Stimulated activated CD8-positive, alpha-beta memory T cell treated with anti-CD3 and anti-CD28 coated beads, Interleukin-2, amount 100 ng/mL, for 1 hour (primary cell): Measurements from ENCODE around the gene MYZAP.

Experiments
- DNase-seq, 2 donors: peaks; one replicate each; pipeline ENCODE4 v3.0.0-alpha.2; 2020; ENCODE audit warnings: low read depth in 2 of 2

Gene MYZAP, protein sequence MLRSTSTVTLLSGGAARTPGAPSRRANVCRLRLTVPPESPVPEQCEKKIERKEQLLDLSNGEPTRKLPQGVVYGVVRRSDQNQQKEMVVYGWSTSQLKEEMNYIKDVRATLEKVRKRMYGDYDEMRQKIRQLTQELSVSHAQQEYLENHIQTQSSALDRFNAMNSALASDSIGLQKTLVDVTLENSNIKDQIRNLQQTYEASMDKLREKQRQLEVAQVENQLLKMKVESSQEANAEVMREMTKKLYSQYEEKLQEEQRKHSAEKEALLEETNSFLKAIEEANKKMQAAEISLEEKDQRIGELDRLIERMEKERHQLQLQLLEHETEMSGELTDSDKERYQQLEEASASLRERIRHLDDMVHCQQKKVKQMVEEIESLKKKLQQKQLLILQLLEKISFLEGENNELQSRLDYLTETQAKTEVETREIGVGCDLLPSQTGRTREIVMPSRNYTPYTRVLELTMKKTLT

GRCh38 chr15:57591822-57592367, at the start of gene MYZAP:
TSS of gene MYZAP (plus strand) at chr15:57591904. CDS start at chr15:57592035, 131 bp downstream.
- DNase-seq = no peak

GRCh38 chr15:57542505-57542817, 49.2 kb upstream of the MYZAP start:
- DNase-seq = no peak

DNA sequence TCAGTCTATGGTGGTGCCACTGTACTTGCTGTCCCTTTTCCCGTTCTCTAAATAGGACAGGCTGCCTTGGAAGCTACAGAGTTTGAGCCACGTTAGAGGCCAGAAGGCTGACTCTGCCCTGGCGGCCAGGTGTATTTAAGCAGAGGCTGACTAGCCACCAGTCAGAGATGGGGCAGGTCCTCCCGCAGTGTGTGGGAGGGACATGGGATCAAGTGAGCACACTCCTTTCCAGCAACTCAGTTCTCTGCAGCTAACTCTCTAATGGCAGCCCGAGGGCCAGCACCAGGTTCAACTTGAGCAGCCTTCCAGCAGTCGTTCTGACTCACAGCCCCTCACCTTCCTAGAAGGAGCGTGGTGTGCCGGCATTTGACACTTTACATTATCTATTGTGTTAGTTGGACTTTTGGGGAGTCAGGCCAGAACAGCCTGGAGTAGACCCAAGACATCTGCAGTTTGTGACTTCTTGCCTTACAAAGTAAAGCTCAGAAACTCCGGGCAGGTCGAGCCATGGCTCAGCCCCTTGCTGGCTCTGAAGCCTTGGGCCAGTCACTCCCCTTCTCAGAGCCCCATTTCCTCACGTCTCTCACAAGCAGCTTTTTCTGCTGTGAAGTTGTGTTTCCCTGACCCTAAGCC, 46.7 kb upstream of the MYZAP start:
- no peak for DNase-seq

DNA sequence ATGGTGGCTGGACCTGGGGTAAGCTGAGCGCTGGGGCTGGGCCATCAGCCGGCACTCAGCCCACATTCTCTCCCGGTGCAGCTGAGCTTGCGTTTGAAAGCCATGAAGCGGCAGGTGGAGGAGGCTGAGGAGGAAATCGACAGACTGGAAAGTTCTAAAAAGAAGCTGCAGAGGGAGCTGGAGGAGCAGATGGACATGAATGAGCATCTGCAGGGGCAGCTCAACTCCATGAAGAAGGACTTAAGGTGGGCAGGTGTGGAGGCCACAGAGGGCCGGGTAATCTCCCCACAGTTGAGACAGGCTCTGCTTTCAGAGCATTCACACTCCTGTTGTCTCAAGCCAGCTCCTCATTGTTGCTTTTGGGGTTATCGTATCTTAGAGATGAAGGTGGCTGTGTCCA, 45.7 kb upstream of the MYZAP start:
- no peak for DNase-seq

DNA sequence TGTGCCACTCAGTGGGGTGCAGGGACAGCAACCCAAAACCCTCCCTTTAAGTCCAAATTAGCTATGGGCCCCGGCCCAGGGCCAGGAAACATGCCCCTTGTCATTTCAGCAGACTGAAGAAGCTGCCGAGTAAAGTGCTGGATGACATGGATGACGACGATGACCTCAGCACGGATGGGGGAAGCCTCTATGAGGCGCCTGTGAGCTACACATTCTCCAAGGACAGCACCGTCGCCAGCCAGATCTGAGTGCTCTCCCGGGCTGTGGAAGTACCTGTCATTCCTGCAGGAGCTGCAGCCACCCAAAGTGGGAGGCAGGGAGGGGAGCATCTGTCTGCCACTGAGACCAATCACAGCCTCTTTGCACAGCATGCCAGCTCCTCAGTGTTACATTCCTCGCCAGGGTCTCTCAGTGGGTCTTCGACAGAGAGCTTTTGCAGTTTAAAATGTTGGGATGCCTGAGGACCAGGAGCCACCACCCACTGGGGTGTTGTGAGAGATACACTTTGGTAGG, 44.4 kb upstream of the MYZAP start:
- no peak for DNase-seq

DNA sequence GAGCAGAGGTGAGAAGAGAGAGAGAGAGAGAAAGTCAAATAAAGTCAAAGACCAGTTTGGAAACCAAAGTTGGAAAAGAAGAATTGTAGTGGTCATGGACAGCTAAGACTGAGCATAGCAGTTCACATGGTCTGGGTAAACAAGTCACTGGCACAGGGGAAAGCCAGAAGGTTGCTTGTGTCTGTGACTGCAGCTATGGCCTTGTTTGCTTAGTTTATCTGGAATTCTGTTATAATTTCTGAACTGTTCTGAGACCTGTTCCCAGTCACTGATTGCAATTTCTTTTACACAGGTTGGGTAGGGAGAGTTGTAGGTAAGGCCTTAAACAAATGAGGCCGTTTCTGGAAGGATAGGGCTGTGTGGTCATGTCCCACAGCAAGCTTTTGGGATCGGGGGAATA, 43.4 kb upstream of the MYZAP start:
- DNase-seq = no peak

DNA sequence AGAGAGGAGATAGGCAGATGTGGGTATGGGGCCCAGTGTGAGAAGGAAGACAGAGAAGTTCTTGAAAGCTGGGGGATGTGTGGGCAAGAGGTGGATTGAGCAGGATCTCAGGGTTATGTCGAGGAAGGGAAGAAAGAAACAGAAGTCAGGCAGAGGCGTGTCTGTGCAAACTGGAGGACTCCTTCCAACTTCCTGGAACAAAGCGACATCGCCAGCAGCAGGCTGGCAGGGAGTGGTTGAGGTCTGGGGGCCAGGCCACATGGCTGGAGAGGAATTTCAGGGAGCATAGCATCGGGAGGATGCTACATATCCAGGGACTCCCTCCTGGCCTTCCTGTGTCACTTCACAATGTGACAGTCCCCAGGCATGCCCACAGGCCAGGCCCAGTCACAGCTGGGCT, 42.9 kb upstream of the MYZAP start:
- no peak for DNase-seq

- no peak for DNase-seq
Measured at GRCh38 chr15:57549935-57550334, 41.8 kb upstream of the MYZAP start.

GRCh38 chr15:57550640-57551039, 41.1 kb upstream of the MYZAP start:
- DNase-seq = no peak

DNA sequence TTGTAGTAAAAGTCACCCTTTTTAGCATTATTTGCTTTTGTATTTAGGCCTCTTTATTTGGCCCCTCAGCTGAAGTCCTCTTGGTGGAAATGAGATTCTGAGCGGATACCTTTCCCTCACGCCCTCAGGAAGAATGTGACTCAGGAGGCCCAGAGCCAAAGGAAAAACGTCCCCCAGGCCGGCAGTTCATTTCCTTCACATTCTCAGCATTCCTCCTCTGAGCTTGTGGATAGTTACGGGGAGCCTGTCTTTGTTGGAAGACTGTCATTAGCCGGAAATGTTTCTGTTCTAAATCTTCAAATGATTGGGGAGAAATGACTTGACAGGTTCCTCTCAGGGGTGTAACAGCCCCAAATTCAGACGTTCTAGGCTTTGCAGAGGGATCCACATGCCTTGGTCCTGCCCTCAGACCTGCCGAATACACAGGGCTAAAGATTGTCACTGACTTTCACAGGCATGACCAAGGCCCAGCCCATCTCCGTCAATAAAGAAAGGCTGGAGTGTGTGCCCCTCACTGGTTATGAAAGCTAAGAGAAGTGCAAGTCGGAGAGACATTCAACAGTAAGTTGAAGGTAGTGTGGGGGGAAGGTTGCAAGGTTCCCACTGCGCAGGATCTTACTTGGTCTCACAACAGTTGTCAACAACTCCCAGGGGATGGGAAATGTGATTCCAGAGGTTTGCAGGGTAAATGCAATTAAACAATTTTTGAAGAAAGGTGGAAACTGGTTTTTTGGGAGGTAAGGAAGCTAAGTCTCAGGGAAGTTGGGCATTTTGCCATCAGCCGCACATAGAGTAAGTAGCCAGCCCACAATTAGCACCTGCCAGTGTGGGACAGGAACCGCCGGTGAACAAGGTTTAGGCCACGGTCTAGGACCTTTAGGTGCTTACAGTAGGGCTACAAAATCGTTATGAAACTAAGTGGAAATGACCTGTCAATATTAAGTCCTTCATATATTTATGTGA, 39.7 kb upstream of the MYZAP start:
- DNase-seq = no peak

DNA sequence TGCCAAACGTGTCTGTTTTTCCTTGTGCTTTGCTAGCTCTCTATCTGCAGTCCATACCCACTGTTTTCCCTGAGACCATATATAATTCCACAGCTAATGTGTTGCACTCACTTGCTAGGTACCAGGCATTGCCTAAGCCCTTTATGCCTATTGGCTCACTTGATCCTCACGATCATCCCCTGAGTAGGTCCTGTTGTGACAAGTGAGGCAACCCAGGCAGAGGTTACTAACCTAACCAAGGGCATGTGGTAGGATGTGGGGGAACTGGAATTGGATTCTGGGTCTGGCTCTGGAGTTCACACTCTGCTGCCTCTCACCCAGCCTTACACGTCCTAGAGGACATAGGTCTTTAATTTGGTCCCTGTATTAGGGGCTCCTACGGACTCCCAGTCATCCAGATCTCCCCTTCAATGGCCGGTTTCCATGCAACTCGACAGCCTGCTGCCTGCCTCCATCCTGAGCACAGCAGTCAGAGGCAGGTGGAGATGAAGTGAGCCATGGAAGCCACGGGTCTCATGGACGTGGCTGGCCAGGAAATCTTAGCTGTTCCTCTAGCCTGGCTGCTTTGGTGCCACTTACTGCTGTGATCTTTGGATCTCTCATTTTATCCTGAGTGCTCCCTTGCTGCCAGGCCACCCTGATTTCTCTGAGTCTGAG, 38.9 kb upstream of the MYZAP start:
- DNase-seq = no peak

DNA sequence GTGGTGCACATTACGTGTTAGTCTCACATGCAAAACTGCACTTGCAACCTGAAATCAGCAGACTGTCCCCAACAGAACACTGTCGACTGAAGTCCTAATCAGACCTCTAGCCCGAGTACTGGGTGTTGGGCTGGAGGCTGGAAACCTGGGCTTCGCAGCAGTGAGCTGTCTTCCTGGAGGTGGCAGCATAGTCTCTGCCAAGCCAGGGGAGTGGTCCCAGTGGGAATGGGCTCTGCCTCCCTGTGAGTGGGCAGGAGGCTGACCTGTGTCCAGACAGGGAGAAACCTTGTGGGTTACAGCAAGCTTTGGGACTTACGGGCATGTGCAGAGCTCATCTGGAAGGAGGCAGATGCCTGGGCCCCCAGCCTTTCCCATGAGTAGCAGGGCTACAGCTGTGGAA, 38.2 kb upstream of the MYZAP start:
- DNase-seq = no peak

DNA sequence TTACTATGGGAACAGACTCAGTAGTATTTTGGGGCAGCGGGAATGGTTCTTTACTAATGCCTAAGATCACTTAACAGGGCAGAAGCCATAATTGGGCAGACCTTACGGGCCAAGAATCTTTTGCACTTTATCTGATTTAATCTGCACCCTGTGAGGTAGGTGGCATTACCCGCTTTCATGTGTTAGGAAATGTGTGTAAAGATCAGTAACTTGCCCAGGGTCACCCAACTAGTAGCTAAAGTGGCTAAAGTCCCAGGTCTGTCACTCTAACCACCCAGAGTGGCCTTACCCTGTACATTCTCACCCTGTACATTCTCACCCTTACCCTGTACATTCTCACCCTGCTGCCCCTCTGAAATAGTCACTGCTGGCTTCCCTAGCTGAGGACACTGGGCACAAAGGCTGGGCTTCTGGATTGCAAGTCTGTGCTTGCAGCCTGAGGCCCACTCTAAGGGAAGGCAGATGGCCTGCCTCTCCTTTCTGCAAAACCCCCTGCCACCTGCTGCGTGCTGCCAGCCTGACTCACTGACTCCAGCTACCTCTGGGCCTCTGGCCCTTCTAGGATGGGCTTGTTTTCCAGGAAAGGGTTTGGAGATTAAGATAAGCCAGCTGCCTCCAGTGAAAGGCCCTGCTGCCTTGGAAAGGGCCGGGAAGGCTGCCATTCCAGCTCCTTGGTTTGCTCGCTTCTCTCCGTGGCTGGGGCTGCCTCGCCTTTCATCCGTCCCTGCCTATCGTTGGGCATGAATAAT, 37.5 kb upstream of the MYZAP start:
- DNase-seq = no peak

- no peak for DNase-seq
Measured at GRCh38 chr15:57554812-57555179, 36.9 kb upstream of the MYZAP start.

DNA sequence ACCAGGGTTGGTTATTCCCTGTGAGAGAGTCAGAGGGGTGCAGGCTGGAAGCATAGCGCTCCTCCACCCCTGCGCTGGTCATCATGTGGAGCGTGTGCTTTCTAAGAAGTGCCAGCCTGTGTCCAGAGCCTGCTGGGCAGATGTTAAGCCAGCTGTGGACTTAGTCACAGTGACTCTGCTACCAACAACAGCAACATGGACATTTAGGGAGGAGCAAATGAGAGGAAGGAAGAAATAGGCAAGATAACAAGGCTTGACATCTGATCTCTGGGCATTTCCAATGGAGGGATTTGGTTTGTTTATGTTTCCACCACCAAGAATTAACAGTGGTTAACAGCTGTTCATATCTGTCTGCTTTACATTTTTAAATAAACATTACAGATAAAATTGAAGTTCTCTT, 36.4 kb upstream of the MYZAP start:
- no peak for DNase-seq

DNA sequence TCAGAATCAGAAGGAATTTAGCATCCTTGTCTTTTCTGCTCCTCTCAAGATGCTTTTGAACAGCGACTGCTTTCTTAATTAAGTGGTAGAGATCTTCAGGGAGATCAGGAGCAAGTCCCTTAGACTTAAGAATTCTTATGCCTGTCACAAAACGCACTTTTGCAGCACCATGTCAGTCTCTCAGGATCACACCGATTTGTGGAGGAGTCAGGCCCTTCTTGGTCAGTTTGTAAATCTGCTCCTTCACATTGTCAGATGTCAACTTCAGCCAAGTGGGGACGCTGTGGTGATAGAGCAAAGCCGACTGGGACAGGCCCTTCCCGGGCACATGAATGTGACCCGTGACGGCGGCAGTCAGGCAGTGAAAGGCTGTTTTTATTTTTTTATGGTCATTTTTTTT, 35.7 kb upstream of the MYZAP start:
- DNase-seq = no peak

GRCh38 chr15:57557267-57557666, 34.4 kb upstream of the MYZAP start:
- no peak for DNase-seq

- DNase-seq = no peak
Measured at GRCh38 chr15:57557810-57558209, 33.9 kb upstream of the MYZAP start.

GRCh38 chr15:57559875-57560274, 31.8 kb upstream of the MYZAP start:
- peak; percentile 31 to 42 for DNase-seq

DNA sequence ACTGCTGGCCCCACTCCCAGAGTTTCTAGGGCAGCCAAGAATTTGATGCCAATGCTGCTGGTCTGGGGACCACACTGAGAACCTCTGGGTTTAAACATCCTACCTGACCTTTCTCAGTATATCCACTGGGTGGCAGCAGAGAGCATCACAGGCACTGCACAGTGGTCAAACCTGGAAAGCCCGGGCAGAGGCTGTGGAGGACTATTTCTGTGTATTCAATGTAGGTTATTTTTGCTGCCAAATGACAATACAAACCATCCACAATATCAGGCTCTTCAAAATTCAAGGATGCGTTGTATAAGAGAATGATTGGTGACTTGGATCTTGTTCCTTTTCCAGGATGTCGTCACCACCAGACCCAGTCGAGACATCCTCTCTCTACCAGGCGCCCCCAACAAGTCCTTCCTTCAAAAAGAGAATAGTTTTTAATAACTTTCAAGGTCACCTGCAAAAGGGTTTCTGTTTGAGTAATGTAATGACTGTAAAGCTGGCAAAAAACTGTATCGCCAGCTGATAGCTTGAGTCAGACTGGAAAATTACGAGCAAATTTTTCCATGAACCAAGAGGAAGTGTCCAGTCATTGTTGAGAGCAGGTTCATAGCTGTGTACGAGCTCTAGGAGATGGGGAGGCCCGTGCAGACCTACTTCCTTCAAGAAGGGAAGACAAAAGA, 30.5 kb upstream of the MYZAP start:
- peak; percentile 9 to 22 for DNase-seq
